LHCN-M2 (cell line): ENCODE measurements around the gene BCAS3. TPM values are rescaled to one million over a fixed set of nuclear protein-coding genes. Genes with fewer than 3 reads are reported as not detected.
"Not testable (repeated sequence)": the region's sequence is repeated elsewhere in the genome, so short reads cannot be mapped to it uniquely, and the experiment has no call there.

Source experiments
- DNase-seq: peaks from one replicate; pipeline ENCODE4 v3.0.0-alpha.2; 2012; ENCODE audit warnings: low read depth
- total RNA-seq: library from RNA; depleted of rRNA; stranded (reverse); fragments of >200 nt; gene quantifications from 2 replicates; pipeline ENCODE4 v1.2.3, GENCODE V29; 2014

The BCAS3 gene
- total RNA-seq, 1 experiment from 2014 or later, result 6.9 TPM

DNA sequence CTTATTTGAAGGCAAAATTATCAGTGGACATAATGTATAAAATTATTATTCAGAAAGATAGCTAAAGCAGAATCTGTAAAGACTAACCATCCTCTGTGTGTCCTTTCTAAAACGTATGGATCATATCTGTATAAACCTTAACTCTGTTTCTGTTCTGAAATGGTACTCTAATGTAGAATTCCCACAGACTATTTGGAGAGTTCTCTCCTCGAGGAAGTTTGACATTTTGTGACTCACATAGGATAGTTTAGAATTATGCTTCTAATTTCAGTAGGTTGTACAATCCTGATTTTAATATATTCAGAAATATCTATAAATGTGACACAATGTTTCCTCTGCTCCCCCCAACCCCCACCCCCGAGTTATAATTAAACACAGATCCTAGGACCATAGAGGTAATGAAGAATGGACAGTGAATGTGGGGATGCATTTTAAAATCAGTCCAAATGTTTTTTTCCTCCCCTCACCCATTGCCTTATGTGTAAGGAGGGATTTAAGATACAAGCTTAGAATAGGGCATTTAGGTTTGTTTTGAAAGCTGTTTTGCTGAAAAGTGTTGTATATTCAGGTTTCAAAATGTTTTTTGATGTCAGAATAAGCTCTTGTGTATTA is 66.8 kb downstream of the BCAS3 start:
- DNase-seq, result peak; percentile 14

DNA sequence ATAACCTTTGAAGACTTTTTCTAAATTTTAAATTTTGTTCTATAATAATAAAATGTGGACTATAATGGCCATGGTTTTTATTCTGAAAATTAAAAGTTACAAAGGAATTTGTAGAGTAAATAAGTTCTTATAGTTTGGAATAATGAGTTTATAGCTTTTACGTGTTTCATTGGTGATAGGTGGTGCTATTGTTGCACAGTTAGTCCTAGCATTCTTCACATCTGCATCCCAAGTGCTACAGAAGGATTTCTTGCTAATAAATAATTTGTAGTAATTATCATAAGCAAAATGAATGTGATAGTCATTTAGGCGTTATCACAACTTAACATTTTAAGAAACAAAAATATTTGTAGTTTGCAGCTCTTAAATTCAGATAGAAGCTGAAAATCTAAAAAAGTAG is 67.9 kb downstream of the BCAS3 start:
- DNase-seq, result no peak

DNA sequence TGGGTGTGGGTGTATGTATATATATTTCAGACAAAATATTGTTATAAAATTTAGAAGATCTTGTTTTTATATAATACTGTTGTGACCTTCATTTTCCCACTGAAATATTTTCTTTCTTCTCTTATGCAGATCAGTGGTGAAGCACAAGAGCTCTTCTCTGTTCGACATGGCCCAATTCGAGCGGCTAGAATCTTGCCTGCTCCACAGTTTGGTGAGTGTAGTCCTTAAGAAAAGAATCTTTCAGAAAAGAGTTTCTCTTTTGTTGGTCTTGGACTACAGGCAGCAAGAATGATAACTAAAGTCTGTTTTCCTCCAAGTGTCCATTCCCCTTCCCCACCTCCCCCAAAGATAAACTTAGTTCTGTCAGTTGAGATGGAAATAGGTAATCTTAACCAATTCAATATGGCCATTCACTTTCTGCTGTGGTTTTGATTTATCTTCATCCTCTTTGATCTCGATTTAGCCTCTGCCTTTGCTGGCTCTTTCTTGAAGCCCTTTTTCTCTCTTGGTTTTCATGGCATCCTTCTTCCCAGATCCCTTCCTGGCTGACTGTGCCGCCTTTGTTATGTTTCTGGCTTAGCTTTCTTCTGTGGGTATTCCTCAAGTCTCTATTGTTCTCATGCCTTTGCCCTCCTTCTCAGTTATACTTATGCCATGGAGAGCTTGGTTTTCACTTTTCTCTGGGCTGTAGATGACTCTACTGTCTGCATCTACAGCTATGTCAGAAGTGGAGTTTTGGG is 69.6 kb downstream of the BCAS3 start:
- DNase-seq, result no peak

DNA sequence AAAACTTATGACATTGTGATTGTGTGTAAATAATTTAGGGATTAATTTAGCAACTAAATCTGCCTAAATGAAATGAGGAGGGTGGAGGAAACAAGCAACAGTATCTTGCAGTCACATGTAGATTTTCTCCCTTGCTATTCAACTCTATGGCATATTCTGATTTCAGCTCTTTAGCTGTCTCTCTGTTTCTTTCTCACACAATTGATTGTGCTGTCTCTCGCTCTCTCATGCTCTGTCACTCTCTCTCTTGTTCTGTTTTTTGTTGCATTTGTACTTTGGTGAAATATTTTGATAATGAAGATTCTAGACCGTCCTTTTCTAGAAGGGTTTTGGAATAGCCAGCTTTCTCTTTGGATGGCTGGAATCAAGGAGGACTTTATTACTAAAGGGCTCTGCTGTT is 70.6 kb downstream of the BCAS3 start:
- no peak for DNase-seq

DNA sequence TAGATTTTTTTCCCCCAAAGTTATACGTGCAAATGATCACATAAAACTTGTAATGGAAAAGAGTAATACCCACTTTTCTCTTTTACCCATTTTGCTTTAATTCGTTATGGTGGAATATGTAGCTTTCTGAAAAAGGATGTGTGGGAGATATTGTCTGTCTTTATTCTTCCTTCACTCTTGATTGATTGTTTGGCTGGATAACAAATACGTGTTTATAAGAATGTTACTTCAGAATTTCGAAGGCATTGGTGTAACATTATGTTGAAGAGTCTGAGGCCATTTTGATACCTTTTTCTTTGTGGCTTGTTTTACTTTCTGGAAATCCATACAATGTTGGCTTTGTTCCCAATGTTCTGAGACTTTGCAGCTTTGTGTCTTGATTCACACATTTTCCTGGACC is 71.4 kb downstream of the BCAS3 start:
- DNase-seq, result no peak

DNA sequence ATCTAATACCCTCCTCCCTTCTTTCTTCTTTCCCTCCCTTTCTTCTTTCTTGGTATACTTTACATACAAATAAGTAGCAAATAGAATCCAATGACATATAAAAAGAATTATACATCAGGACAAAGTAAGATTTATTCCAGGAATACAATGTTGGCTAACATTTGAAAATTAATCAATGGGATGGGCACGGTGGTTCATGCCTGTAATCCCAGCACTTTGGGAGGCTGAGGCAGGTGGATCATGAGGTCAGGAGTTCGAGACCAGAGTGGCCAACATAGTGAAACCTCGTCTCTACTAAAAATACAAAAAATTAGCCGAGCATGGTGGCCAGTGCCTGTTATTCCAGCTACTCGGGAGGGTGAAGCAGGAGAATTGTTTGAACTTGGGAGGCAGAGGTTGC is 72.1 kb downstream of the BCAS3 start:
- DNase-seq, result no peak

DNA sequence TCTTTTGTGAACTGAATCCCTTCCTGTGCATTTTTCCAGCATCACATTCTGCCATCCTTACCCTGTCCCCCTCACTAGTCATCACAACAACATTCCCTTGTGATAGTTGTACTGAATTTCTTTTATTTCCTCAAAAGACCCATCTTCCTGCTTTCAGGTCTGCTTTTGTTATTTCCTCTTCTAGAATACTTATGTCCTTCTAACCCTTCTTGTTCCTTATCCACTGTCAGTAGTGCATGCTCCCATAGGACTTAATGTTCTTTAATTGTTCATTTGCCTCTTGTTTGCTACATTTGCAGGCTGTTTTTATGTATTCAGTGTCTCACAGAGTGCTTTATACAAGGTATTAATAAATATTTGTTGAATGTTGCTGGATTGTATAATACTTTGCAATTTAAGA is 73.0 kb downstream of the BCAS3 start:
- DNase-seq, result no peak

GRCh38 chr17:60751884-60752283 is 74.2 kb downstream of the BCAS3 start:
- no peak for DNase-seq

GRCh38 chr17:60752873-60753577 is 75.4 kb downstream of the BCAS3 start:
- no peak for DNase-seq

DNA sequence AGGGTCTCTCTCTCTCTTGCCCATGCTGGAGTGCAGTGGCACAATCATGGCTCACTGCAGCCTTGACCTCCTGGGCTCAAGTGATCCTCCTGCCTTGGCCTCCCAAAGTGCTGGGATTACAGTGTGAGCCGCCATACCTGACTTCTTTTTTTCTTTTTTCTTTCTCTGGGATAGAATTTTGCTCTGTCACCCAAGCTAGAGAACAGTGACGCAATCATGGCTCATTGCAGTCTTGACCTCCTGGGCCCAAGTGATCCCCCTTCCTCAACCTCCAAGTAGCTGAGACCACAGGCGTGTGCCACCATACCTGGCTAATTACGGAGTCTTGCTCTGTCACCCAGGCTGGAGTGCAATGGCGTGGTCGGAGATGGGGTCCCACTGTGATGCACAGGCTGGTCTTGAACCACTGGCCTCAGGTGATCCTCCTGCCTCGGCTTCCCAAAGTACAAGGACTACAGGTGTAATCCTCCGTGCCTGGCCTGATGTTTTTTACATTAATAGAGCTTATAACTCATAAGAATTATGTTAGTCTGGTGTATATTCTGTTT is 76.5 kb downstream of the BCAS3 start:
- no peak for DNase-seq

DNA sequence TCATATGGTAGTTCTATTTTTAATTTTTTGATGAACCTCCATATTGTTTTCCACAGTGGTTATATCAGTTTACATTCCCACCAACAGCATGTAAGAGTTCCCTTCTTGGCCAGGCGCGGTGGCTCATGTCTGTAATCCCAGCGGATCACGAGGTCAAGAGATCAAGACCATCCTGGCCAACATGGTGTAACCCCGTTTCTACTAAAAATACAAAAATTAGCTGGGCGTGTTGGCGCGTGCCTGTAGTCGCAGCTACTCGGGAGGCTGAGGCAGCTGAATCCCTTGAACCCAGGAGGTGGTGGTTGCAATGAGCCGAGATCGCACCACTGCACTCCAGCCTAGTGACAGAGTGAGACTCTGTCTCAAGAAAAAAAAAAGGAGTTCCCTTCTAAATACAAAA is 79.1 kb downstream of the BCAS3 start:
- not testable (repeated sequence) for DNase-seq

- no peak for DNase-seq
Observed at GRCh38 chr17:60757437-60757836, 79.8 kb downstream of the BCAS3 start.

- DNase-seq, result no peak
Observed at GRCh38 chr17:60759756-60760155, 82.1 kb downstream of the BCAS3 start.

DNA sequence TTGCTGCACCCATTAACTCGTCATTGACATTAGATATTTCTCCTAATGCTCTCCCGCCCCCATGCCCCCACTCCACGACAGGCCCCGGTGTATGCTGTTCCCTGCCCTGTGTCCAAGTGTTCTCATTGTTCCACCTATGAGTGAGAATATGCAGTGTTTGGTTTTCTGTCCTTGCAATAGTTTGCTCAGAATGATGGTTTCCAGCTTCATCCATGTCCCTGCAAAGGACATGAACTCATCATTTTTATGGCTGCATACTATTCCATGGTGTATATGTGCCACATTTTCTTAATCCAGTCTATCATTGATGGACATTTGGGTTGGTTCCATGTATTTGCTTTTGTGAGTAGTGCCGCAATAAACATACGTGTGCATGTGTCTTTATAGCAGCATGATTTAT is 83.7 kb downstream of the BCAS3 start:
- not testable (repeated sequence) for DNase-seq

DNA sequence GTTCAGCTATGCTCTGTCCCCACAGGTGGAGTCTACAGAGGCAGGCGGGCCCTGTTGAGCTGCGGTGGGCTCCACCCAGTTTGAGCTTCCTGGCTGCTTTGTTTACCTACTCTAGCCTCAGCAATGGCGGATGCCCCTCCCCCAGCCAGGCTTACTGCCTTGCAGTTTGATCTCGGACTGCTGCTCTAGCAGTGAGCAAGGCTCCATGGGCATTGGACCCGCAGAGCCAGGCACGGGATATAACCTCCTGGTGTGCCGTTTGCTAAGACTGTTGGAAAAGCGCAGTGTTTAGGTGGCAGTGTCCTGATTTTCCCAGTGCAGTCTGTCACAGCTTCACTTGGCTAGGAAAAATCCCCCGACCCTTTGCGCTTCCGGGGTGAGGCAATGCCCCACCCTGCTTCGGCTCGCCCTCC is 89.1 kb downstream of the BCAS3 start:
- DNase-seq, result no peak

DNA sequence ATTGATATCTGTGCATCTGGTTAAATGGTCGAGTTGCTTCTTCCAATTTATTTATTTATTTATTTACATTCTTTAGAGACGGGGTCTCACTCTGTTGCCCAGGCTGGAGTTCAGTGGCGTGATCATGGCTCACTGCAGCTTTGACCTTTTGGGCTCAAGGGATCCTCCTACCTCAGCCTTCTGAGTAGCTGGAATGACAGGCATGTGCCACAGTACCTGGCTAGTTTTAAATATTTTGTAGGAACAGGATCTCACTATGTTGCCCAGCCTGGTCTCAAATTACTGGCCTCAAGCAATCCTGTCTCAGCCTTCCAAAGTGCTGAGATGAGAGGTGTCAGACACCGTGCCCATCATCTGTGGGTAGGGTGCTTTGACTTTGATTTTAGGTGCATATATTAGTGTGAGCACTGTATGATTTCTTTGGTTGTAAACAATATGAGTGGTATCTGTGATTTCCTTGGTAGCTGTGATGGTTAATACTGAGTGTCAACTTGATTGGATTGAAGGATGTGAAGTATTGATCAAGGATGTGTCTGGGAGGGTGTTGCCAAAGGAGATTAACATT is 90.2 kb downstream of the BCAS3 start:
- DNase-seq, result no peak

- DNase-seq, result no peak
Observed at GRCh38 chr17:60769327-60769726, 91.7 kb downstream of the BCAS3 start.

DNA sequence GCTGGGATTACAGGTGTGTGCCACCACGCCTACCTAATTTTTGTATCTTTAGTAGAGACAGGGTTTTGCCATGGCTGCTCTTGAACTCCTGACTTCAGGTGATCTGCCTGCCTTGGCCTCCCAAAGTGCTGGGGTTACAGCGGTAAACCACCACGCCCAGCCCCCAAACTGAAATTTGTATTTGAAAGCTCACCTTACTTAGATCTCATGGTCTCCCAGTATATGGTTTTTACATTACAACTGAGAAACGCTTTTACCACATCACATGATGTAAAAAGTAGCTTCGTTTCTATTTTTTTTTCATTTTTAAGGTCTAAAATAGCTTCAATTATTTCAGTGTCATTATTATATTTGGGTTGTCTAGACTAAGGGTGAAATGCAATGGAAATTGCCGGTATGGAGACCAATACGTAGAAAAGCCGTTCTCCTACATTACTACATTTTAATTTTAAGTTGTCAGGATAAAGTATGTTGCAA is 93.3 kb downstream of the BCAS3 start:
- DNase-seq, result no peak

- not testable (repeated sequence) for DNase-seq
Observed at GRCh38 chr17:60771621-60772020, 94.0 kb downstream of the BCAS3 start.

GRCh38 chr17:60773552-60773951 is 95.9 kb downstream of the BCAS3 start:
- DNase-seq, result no peak

DNA sequence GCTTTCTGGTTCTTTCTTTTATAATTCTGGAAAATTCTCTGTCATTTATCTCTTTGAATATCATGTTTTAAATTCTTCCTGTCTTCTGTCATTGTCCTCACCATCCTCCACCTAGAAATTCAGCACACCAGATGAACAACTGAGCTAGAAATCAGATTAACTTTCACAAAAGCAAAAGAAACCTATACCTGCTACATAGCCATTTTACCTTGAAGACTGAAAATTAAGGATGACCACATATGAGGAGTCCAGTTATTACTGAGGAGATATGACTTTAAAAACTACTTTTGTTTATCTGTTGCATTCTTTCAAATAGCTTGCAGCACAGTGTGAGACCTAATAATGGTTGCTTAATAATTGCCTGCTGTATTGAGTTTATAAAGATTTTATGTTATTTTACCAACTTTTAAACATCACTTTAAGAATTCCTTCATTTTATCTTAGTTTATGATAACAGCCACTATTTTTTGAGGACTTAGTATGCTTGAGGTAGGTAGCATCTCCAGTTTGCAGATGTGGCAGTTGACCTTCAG is 104.3 kb downstream of the BCAS3 start:
- no peak for DNase-seq

DNA sequence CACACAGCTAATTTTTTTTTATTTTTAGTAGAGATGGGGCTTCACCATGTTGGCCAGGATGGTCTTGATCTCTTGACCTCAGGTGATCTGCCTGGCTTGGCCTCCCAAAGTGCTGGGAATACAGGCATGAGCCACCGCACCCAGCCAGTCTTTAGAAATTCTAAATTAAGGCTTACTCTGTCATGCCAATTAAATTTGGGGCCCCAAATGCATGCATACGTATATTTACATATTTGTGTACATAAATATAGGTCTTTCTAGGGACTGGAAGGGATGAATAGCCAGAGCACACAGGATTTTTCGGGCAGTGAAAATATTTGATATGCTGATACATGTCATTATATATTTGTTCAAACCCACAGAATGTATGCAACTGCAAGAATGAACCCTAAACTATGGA is 105.1 kb downstream of the BCAS3 start:
- DNase-seq, result no peak
